ENCODE results near the gene ITSN2. TPM values are rescaled to one million over a fixed set of nuclear protein-coding genes. Genes with fewer than 3 reads are reported as not detected.

The ITSN2 gene
- polyA plus RNA-seq, 3 donors = 26.0 to 91.1 (median 40.4) TPM

GRCh38 chr2:24400207-24400907, 40.0 kb upstream of the ITSN2 start:
- no peak overlapping the region for H2AFZ ChIP-seq (ENCODE audit: insufficient read depth, low read depth, low read length, poor library complexity, severe bottlenecking)
- no peak overlapping the region for H3K9ac ChIP-seq (ENCODE audit: insufficient read depth, low read length, poor library complexity, severe bottlenecking)
- H3K36me3 ChIP-seq (replicated peaks in 1 of 2; ENCODE audit: control insufficient read depth in 1 of 2, insufficient read depth in 2 of 2, low read length in 2 of 2) = no peaks in the 10 kb centered on the region
- H3K9me3 Mint-ChIP-seq = peaks cover 3 to 11% (median 8%) of the 10 kb centered on the region in 7 donors
- intact Hi-C loops (cut with micrococcal nuclease) = no loop called here
- peak overlapping the region in 1 of 7 donors; percentile 45 for H3K27ac Mint-ChIP-seq
- peaks cover 6 to 7% of the 10 kb centered on the region in 2 donors for H3K9me3 ChIP-seq (replicated peaks in 1 of 2; ENCODE audit: control insufficient read depth in 1 of 2, insufficient read depth in 1 of 2, low read length in 2 of 2)
- peaks cover 2% of the 10 kb centered on the region for H3K4me1 Mint-ChIP-seq
- no peak overlapping the region for H3K4me3 Mint-ChIP-seq
- no peak overlapping the region for H3K4me2 ChIP-seq (replicated peaks; ENCODE audit: extremely low read depth, low read length, poor library complexity, severe bottlenecking)
- no peak overlapping the region for H3K27ac ChIP-seq (ENCODE audit: low read depth in 1 of 2, low read length in 2 of 2)
- peaks cover 0 to 2% of the 10 kb centered on the region in 2 donors for H3K36me3 Mint-ChIP-seq
- H3K27me3 ChIP-seq (ENCODE audit: control insufficient read depth in 2 of 2, insufficient read depth in 2 of 2, low read length in 2 of 2) = peaks cover 7 to 20% of the 10 kb centered on the region in 2 donors
- 98% methylated on average over 10 of the region's 18 CpGs for WGBS (ENCODE audit: insufficient coverage)
- no peaks in the 10 kb centered on the region for H3K4me1 ChIP-seq (ENCODE audit: control insufficient read depth in 1 of 2, insufficient read depth in 2 of 2, low read length in 2 of 2)
- no peaks in the 10 kb centered on the region for H4K20me1 ChIP-seq (ENCODE audit: insufficient read depth, low read length)
- H3K27me3 Mint-ChIP-seq (ENCODE audit: low read depth in 3 of 3) = peaks cover 23 to 34% (median 28%) of the 10 kb centered on the region in 3 donors
- H3K4me3 ChIP-seq (replicated peaks in 1 of 3; ENCODE audit: low read depth in 2 of 3, low read length in 3 of 3) = no peak overlapping the region
- no peak for TF ChIP-seq CTCF (IDR thresholded peaks at IDR 0.05)
- no peaks in the 10 kb centered on the region for H3K79me2 ChIP-seq (ENCODE audit: insufficient read depth, low read length)
- no peak for DNase-seq

- H3K4me3 Mint-ChIP-seq = no peak overlapping the region
- Histone ChIP-seq H3K4me3 (replicated peaks in 1 of 3; ENCODE audit: low read depth in 2 of 3, low read length in 3 of 3) (no peak overlapping the region), H3K4me2 (replicated peaks; ENCODE audit: extremely low read depth, low read length, poor library complexity, severe bottlenecking) (no peak overlapping the region), H3K27ac (ENCODE audit: low read depth in 1 of 2, low read length in 2 of 2) (no peak overlapping the region), H3K9me3 (replicated peaks in 1 of 2; ENCODE audit: control insufficient read depth in 1 of 2, insufficient read depth in 1 of 2, low read length in 2 of 2) (peaks cover 6 to 7% of the 10 kb centered on the region in 2 donors), H3K79me2 (ENCODE audit: insufficient read depth, low read length) (no peaks in the 10 kb centered on the region), H4K20me1 (ENCODE audit: insufficient read depth, low read length) (no peaks in the 10 kb centered on the region), H3K36me3 (replicated peaks in 1 of 2; ENCODE audit: control insufficient read depth in 1 of 2, insufficient read depth in 2 of 2, low read length in 2 of 2) (no peaks in the 10 kb centered on the region), H3K27me3 (ENCODE audit: control insufficient read depth in 2 of 2, insufficient read depth in 2 of 2, low read length in 2 of 2) (peaks cover 7 to 20% of the 10 kb centered on the region in 2 donors), H2AFZ (ENCODE audit: insufficient read depth, low read depth, low read length, poor library complexity, severe bottlenecking) (no peak overlapping the region), H3K4me1 (ENCODE audit: control insufficient read depth in 1 of 2, insufficient read depth in 2 of 2, low read length in 2 of 2) (no peaks in the 10 kb centered on the region), H3K9ac (ENCODE audit: insufficient read depth, low read length, poor library complexity, severe bottlenecking) (no peak overlapping the region)
- intact Hi-C loops (cut with micrococcal nuclease) = no loop called here
- WGBS (ENCODE audit: insufficient coverage) = 100% methylated on average over 1 of the region's 10 CpGs
- peaks cover 2% of the 10 kb centered on the region for H3K4me1 Mint-ChIP-seq
- H3K27ac Mint-ChIP-seq = no peak overlapping the region
- peaks cover 0 to 2% of the 10 kb centered on the region in 2 donors for H3K36me3 Mint-ChIP-seq
- DNase-seq = no peak
- H3K27me3 Mint-ChIP-seq (ENCODE audit: low read depth in 3 of 3) = peaks cover 23 to 34% (median 28%) of the 10 kb centered on the region in 3 donors
- peaks cover 3 to 11% (median 8%) of the 10 kb centered on the region in 7 donors for H3K9me3 Mint-ChIP-seq
- TF ChIP-seq CTCF (IDR thresholded peaks at IDR 0.05) = no peak
Observed at GRCh38 chr2:24399434-24400206, 39.3 kb upstream of the ITSN2 start.
